Neuronal stem cell (in vitro differentiated cells): ENCODE data around the gene PLEKHA5.

Experiments
- DNase-seq: peaks from one replicate; pipeline ENCODE4 v3.0.0-alpha.2; 2013; ENCODE audit warnings: low spot score
- H2AFZ ChIP-seq: one replicate; pipeline ENCODE4 v1.6.1; 2013; ENCODE audit warnings: mild to moderate bottlenecking, low read length, inconsistent platforms
- H2AK5ac ChIP-seq: 2 replicates; pipeline ENCODE4 v1.6.1; 2013; ENCODE audit warnings: low read depth, mild to moderate bottlenecking, inconsistent platforms, low read length, moderate library complexity, mixed read lengths
- H2BK120ac ChIP-seq: 2 replicates; pipeline ENCODE4 v1.6.1; 2013; ENCODE audit warnings: low read depth, mild to moderate bottlenecking, inconsistent platforms, low read length, moderate library complexity, mixed read lengths
- H2BK12ac ChIP-seq: one replicate; pipeline ENCODE4 v1.6.1; 2013; ENCODE audit warnings: low read length, inconsistent platforms
- H2BK15ac ChIP-seq: 2 replicates; pipeline ENCODE4 v1.6.1; 2013; ENCODE audit warnings: mild to moderate bottlenecking, low read length, inconsistent platforms, mixed read lengths
- H2BK5ac ChIP-seq: one replicate; pipeline ENCODE4 v1.6.1; 2013; ENCODE audit warnings: inconsistent platforms, mild to moderate bottlenecking, low read length, moderate library complexity
- H3K14ac ChIP-seq: one replicate; pipeline ENCODE4 v1.6.1; 2013; ENCODE audit warnings: low read length, inconsistent platforms
- H3K18ac ChIP-seq: 2 replicates; pipeline ENCODE4 v1.6.1; 2013; ENCODE audit warnings: low read length, inconsistent platforms
- H3K23ac ChIP-seq: 2 replicates; pipeline ENCODE4 v1.6.1; 2013; ENCODE audit warnings: low read depth, mild to moderate bottlenecking, mixed read lengths, low read length, inconsistent platforms; ENCODE audit not compliant: poor library complexity
- H3K27ac ChIP-seq: replicated peaks from 3 replicates; pipeline ENCODE4 v1.5.1; 2013; ENCODE audit warnings: low read length, inconsistent platforms
- H3K27me3 ChIP-seq, 3 experiments: 2 replicates each; pipeline ENCODE4 v1.6.1; 2013; ENCODE audit warnings: low read length in 3 of 3, mild to moderate bottlenecking in 2 of 3, inconsistent platforms in 1 of 3, low read depth in 1 of 3, mixed read lengths in 1 of 3, moderate library complexity in 1 of 3; ENCODE audit not compliant: control insufficient read depth in 3 of 3, insufficient read depth in 3 of 3
- H3K36me3 ChIP-seq, 2 donors: replicated peaks in 1 of 2; 2 replicates each; pipeline ENCODE4 v1.6.1; 2013; ENCODE audit warnings: low read length in 2 of 2; ENCODE audit not compliant: control insufficient read depth in 2 of 2, insufficient read depth in 2 of 2
- H3K4ac ChIP-seq: 2 replicates; pipeline ENCODE4 v1.6.1; 2013; ENCODE audit warnings: inconsistent platforms, mild to moderate bottlenecking, low read length, moderate library complexity
- H3K4me1 ChIP-seq, 2 donors: 1 replicate in 1 of 2; 2 replicates in 1 of 2; pipeline ENCODE4 v1.6.1; 2013; ENCODE audit warnings: low read length in 2 of 2, low read depth in 1 of 2; ENCODE audit not compliant: control insufficient read depth in 2 of 2, insufficient read depth in 1 of 2
- H3K4me2 ChIP-seq: one replicate; pipeline ENCODE4 v1.6.1; 2013; ENCODE audit warnings: mild to moderate bottlenecking, low read length, inconsistent platforms; ENCODE audit not compliant: insufficient read depth, poor library complexity, severe bottlenecking
- H3K4me3 ChIP-seq, 2 donors: 2 replicates each; pipeline ENCODE4 v1.5.1; 2013; ENCODE audit warnings: low read length in 2 of 2, mild to moderate bottlenecking in 2 of 2, inconsistent platforms in 1 of 2, moderate library complexity in 1 of 2
- H3K79me1 ChIP-seq: one replicate; pipeline ENCODE4 v1.6.1; 2013; ENCODE audit warnings: low read depth, mild to moderate bottlenecking, inconsistent platforms, low read length, moderate library complexity
- H3K9ac ChIP-seq: one replicate; pipeline ENCODE4 v1.6.1; 2013; ENCODE audit warnings: mild to moderate bottlenecking, low read depth, low read length, inconsistent platforms; ENCODE audit not compliant: poor library complexity
- H3K9me3 ChIP-seq, 2 donors: replicated peaks in 1 of 2; 2 replicates each; pipeline versions ENCODE3 to v1.6.1; 2013; ENCODE audit warnings: low read length in 2 of 2, mild to moderate bottlenecking in 2 of 2, inconsistent platforms in 1 of 2, low read depth in 1 of 2, mixed read lengths in 1 of 2, moderate library complexity in 1 of 2; ENCODE audit not compliant: control insufficient read depth in 2 of 2, insufficient read depth in 1 of 2
- H4K8ac ChIP-seq: one replicate; pipeline ENCODE4 v1.6.1; 2013; ENCODE audit warnings: low read depth, mild to moderate bottlenecking, inconsistent platforms, low read length, moderate library complexity
- H4K91ac ChIP-seq: one replicate; pipeline ENCODE4 v1.6.1; 2013; ENCODE audit warnings: low read length, low read depth, mild to moderate bottlenecking, inconsistent platforms; ENCODE audit not compliant: poor library complexity
- WGBS, 2 donors: extraction: QIAGEN DNeasy Blood & Tissue Kit; methylation state at CpG; one replicate each; pipeline ENCODE4 v1.1.7; 2013; ENCODE audit warnings: missing lambda C conversion rate in 2 of 2, mixed read lengths in 1 of 2; ENCODE audit not compliant: insufficient read length in 2 of 2, insufficient replicate concordance in 1 of 2; ENCODE audit errors: extremely low coverage in 2 of 2; 5-methylcytosine and 5-hydroxymethylcytosine counted together

The PLEKHA5 gene

GRCh38 chr12:19307451-19307850, 177.9 kb downstream of the PLEKHA5 start:
- H3K4ac ChIP-seq: no peak overlapping the region
- peaks cover 0 to 2% of the 10 kb centered on the region in 2 donors for H3K9me3 ChIP-seq
- no peaks in the 10 kb centered on the region for H3K27me3 ChIP-seq
- no peak overlapping the region for H3K27ac ChIP-seq
- no peaks in the 10 kb centered on the region for H3K4me1 ChIP-seq
- no peak overlapping the region for H2BK5ac ChIP-seq
- H3K23ac ChIP-seq: no peak overlapping the region
- H4K8ac ChIP-seq: no peak overlapping the region
- H2AFZ ChIP-seq: no peak overlapping the region
- peaks cover 3% of the 10 kb centered on the region for H3K79me1 ChIP-seq
- H2BK120ac ChIP-seq: no peak overlapping the region
- H3K18ac ChIP-seq: no peak overlapping the region
- H3K14ac ChIP-seq: no peak overlapping the region
- WGBS, 2 donors: no CpG with 5 or more reads among the region's 6 CpGs
- no peak overlapping the region for H3K9ac ChIP-seq
- no peak overlapping the region for H3K4me2 ChIP-seq
- DNase-seq: no peak
- H2BK12ac ChIP-seq: no peak overlapping the region
- H2AK5ac ChIP-seq: no peak overlapping the region
- H4K91ac ChIP-seq: no peak overlapping the region
- H2BK15ac ChIP-seq: no peak overlapping the region
- H3K36me3 ChIP-seq: peaks cover 8 to 43% of the 10 kb centered on the region in 2 donors
- no peak overlapping the region for H3K4me3 ChIP-seq

- H3K9me3 ChIP-seq: peaks cover 0 to 2% of the 10 kb centered on the region in 2 donors
Observed at GRCh38 chr12:19311165-19311564, 181.6 kb downstream of the PLEKHA5 start.

GRCh38 chr12:19312637-19313036, 183.1 kb downstream of the PLEKHA5 start:
- Histone ChIP-seq H3K4me1 (no peaks in the 10 kb centered on the region), H3K79me1 (no peaks in the 10 kb centered on the region), H3K36me3 (peaks cover 2 to 13% of the 10 kb centered on the region in 2 donors), H2BK5ac (no peak overlapping the region), H3K4me2 (no peak overlapping the region), H2AFZ (no peak overlapping the region), H2BK12ac (no peak overlapping the region), H3K4me3 (no peak overlapping the region), H2BK15ac (no peak overlapping the region), H3K14ac (no peak overlapping the region), H2AK5ac (no peak overlapping the region), H3K27me3 (no peaks in the 10 kb centered on the region), H4K91ac (no peak overlapping the region), H2BK120ac (no peak overlapping the region), H3K27ac (no peak overlapping the region), H3K18ac (no peak overlapping the region), H3K9ac (no peak overlapping the region), H4K8ac (no peak overlapping the region), H3K9me3 (no peaks in the 10 kb centered on the region), H3K23ac (no peak overlapping the region), H3K4ac (no peak overlapping the region)
- no CpG with 5 or more reads among the region's 2 CpGs for WGBS, 2 donors
- no peak for DNase-seq

More at GRCh38 chr12:19311165-19311564, 181.6 kb downstream of the PLEKHA5 start:
- H2BK5ac ChIP-seq: no peak overlapping the region
- H2AFZ ChIP-seq: no peak overlapping the region
- peaks cover 3% of the 10 kb centered on the region for H3K79me1 ChIP-seq
- H2AK5ac ChIP-seq: no peak overlapping the region
- WGBS, 2 donors: no CpG with 5 or more reads among the region's 3 CpGs
- H3K18ac ChIP-seq: no peak overlapping the region
- DNase-seq: no peak
- H4K91ac ChIP-seq: no peak overlapping the region
- no peak overlapping the region for H3K14ac ChIP-seq
- no peak overlapping the region for H2BK15ac ChIP-seq
- H3K4me3 ChIP-seq: no peak overlapping the region
- no peak overlapping the region for H3K4me2 ChIP-seq
- no peak overlapping the region for H3K23ac ChIP-seq
- H3K27ac ChIP-seq: no peak overlapping the region
- H3K4me1 ChIP-seq: no peaks in the 10 kb centered on the region
- no peak overlapping the region for H2BK12ac ChIP-seq
- H3K27me3 ChIP-seq: no peaks in the 10 kb centered on the region
- no peak overlapping the region for H2BK120ac ChIP-seq
- H3K4ac ChIP-seq: no peak overlapping the region
- peaks cover 8 to 26% of the 10 kb centered on the region in 2 donors for H3K36me3 ChIP-seq
- H3K9ac ChIP-seq: no peak overlapping the region
- H4K8ac ChIP-seq: no peak overlapping the region

GRCh38 chr12:19316425-19316824, 186.9 kb downstream of the PLEKHA5 start:
- no peak for DNase-seq
- no peak overlapping the region for H3K27ac ChIP-seq
- no peaks in the 10 kb centered on the region for H3K4me1 ChIP-seq
- no peak overlapping the region for H2BK120ac ChIP-seq
- peaks cover 0 to 18% of the 10 kb centered on the region in 2 donors for H3K36me3 ChIP-seq
- no peak overlapping the region for H3K14ac ChIP-seq
- no peaks in the 10 kb centered on the region for H3K27me3 ChIP-seq
- WGBS, 2 donors: no CpG with 5 or more reads among the region's 2 CpGs
- no peak overlapping the region for H2BK15ac ChIP-seq
- no peak overlapping the region for H3K4me3 ChIP-seq
- no peak overlapping the region for H2AFZ ChIP-seq
- H3K9me3 ChIP-seq: no peaks in the 10 kb centered on the region
- no peak overlapping the region for H3K18ac ChIP-seq
- no peak overlapping the region for H3K9ac ChIP-seq
- H3K4me2 ChIP-seq: no peak overlapping the region
- H2BK5ac ChIP-seq: no peak overlapping the region
- H2AK5ac ChIP-seq: no peak overlapping the region
- H4K91ac ChIP-seq: no peak overlapping the region
- no peak overlapping the region for H3K23ac ChIP-seq
- no peak overlapping the region for H2BK12ac ChIP-seq
- no peak overlapping the region for H4K8ac ChIP-seq
- H3K4ac ChIP-seq: no peak overlapping the region
- H3K79me1 ChIP-seq: no peaks in the 10 kb centered on the region
